ENCODE measurements around the gene MAFB.

MAFB gene

GRCh38 chr20:40666336-40666735 lies 22.7 kb downstream of the MAFB start:
- no peak overlapping the region for H3K27ac ChIP-seq (ENCODE audit: extremely low read depth, low read depth, low read length)
- H3K4me3 ChIP-seq (ENCODE audit: low read depth, low read length), result no peak overlapping the region
- H3K9me3 ChIP-seq (ENCODE audit: control insufficient read depth, insufficient read depth, low read depth, low read length), result no peaks in the 10 kb centered on the region
- POLR2A ChIA-PET, result no interaction called here
- CTCF ChIA-PET, result no interaction called here
- no peaks in the 10 kb centered on the region for H3K4me1 ChIP-seq (ENCODE audit: control insufficient read depth, insufficient read depth, low read length)
- H3K36me3 ChIP-seq (ENCODE audit: control insufficient read depth in 2 of 2, insufficient read depth in 1 of 2, low read length in 2 of 2), result no peaks in the 10 kb centered on the region
- TF ChIP-seq PRDM4 (tag by site-specific recombination; IDR thresholded peaks at IDR 0.05), result no peak
- no peak for TF ChIP-seq ZNF112 (tag by site-specific recombination; IDR thresholded peaks at IDR 0.05)
- no peak for TF ChIP-seq ZNF18 (tag by site-specific recombination; IDR thresholded peaks at IDR 0.05)
- TF ChIP-seq FEZF1 (tag by site-specific recombination; IDR thresholded peaks at IDR 0.05), result no peak
- TF ChIP-seq ZBTB26 (tag by site-specific recombination; optimal IDR thresholded peaks at IDR 0.05), result no peak
- TF ChIP-seq ZNF654 (tag by site-specific recombination; IDR thresholded peaks at IDR 0.05; ENCODE audit: low read depth), result no peak
- no peak for TF ChIP-seq PRDM1 (tag by site-specific recombination; IDR thresholded peaks at IDR 0.05)
- TF ChIP-seq SP7 (tag by site-specific recombination; IDR thresholded peaks at IDR 0.05), result no peak
- no peak for TF ChIP-seq YY1 (tag by site-specific recombination; IDR thresholded peaks at IDR 0.05)
- TF ChIP-seq REST (tag by site-specific recombination; IDR thresholded peaks at IDR 0.05), result no peak
- TF ChIP-seq ZNF768 (tag by site-specific recombination; IDR thresholded peaks at IDR 0.05), result no peak
- no peak for TF ChIP-seq YY2 (tag by site-specific recombination; IDR thresholded peaks at IDR 0.05)
- TF ChIP-seq ZNF391 (tag by site-specific recombination; IDR thresholded peaks at IDR 0.05; ENCODE audit: borderline replicate concordance, low read depth), result no peak
- no peak for TF ChIP-seq SP2 (tag by site-specific recombination; IDR thresholded peaks at IDR 0.05)
- TF ChIP-seq ZBTB49 (tag by site-specific recombination; IDR thresholded peaks at IDR 0.05; ENCODE audit: low read depth), result no peak
- no peak for TF ChIP-seq HOXA7 (CRISPR knock-in tag; IDR thresholded peaks at IDR 0.05; ENCODE audit: borderline replicate concordance)
- TF ChIP-seq ZNF776 (tag by site-specific recombination; IDR thresholded peaks at IDR 0.05; ENCODE audit: borderline replicate concordance), result no peak
- no peak for TF ChIP-seq ZNF660 (tag by site-specific recombination; IDR thresholded peaks at IDR 0.05)
- TF ChIP-seq ZNF280C (tag by site-specific recombination; IDR thresholded peaks at IDR 0.05), result no peak

Measured in HEK293 (cell line).